Vagina (tissue), 2 donors: Measurements from ENCODE around the gene SCD5.

Experiments
- CTCF ChIP-seq, 3 experiments: fragments of 450-650 bp in 2 of 3; fragments of 200-600 bp in 1 of 3; sonication (generic) in 1 of 3; IDR thresholded peaks; one replicate each; pipeline ENCODE4 v1.5.1; 2017 to 2019; ENCODE audit warnings: antibody characterized with exemption in 3 of 3, mild to moderate bottlenecking in 2 of 3, moderate library complexity in 2 of 3
- POLR2A ChIP-seq, 2 donors: fragments of 450-650 bp; IDR thresholded peaks; one replicate each; pipeline ENCODE4 v1.6.1; 2017; ENCODE audit warnings: antibody characterized with exemption in 2 of 2, mild to moderate bottlenecking in 2 of 2, moderate library complexity in 2 of 2
- POLR2AphosphoS5 ChIP-seq, 2 donors: sonication (generic); formaldehyde crosslinking; IDR thresholded peaks; one replicate each; pipeline ENCODE4 v1.9.0; 2017; ENCODE audit warnings: antibody characterized with exemption in 2 of 2, mild to moderate bottlenecking in 2 of 2, low read depth in 1 of 2; ENCODE audit not compliant: insufficient read depth in 1 of 2

GRCh38 chr4:82779032-82779431 lies 19.6 kb downstream of the SCD5 start:
- no peak for TF ChIP-seq POLR2AphosphoS5 (IDR thresholded peaks at IDR 0.05; ENCODE audit: insufficient read depth in 1 of 2, low read depth in 1 of 2)
- no peak for TF ChIP-seq CTCF (IDR thresholded peaks at IDR 0.05)
- no peak for TF ChIP-seq POLR2A (IDR thresholded peaks at IDR 0.05)
